ENCODE data around the gene RBM12.
A peak's percentile ranks its signal among the peaks of the same experiment; 100 is the strongest.

RBM12 gene

GRCh38 chr20:35621560-35621946 is 43.1 kb downstream of the RBM12 start:
- H3K4me3 ChIP-seq (ENCODE audit: control insufficient read depth, low read depth, low read length), result no peak overlapping the region
- no peak for DNase-seq (ENCODE audit: low read depth)
- no peak for TF ChIP-seq CTCF (IDR thresholded peaks at IDR 0.05; ENCODE audit: control insufficient read depth, insufficient read depth, low read depth, low read length, missing control alignments)

- no peak overlapping the region for H3K4me3 ChIP-seq (ENCODE audit: control insufficient read depth, low read depth, low read length)
- no peak for DNase-seq (ENCODE audit: low read depth)
- no peak for TF ChIP-seq CTCF (IDR thresholded peaks at IDR 0.05; ENCODE audit: control insufficient read depth, insufficient read depth, low read depth, low read length, missing control alignments)
These were observed 43.7 kb downstream of the RBM12 start for GRCh38 chr20:35620818-35621559.

GRCh38 chr20:35619196-35620095 is 45.3 kb downstream of the RBM12 start:
- DNase-seq (ENCODE audit: low read depth), result peak; percentile 21
- peak overlapping the region; percentile 61 for H3K4me3 ChIP-seq (ENCODE audit: control insufficient read depth, low read depth, low read length)

GRCh38 chr20:35618263-35619131 is 46.2 kb downstream of the RBM12 start:
- DNase-seq (ENCODE audit: low read depth), result no peak
- H3K4me3 ChIP-seq (ENCODE audit: control insufficient read depth, low read depth, low read length), result peak overlapping the region; percentile 61
- TF ChIP-seq CTCF (IDR thresholded peaks at IDR 0.05; ENCODE audit: control insufficient read depth, insufficient read depth, low read depth, low read length, missing control alignments), result no peak

More at GRCh38 chr20:35619196-35620095, 45.3 kb downstream of the RBM12 start:
- TF ChIP-seq CTCF (IDR thresholded peaks at IDR 0.05; ENCODE audit: control insufficient read depth, insufficient read depth, low read depth, low read length, missing control alignments), result peak; percentile 45

- TF ChIP-seq CTCF (IDR thresholded peaks at IDR 0.05; ENCODE audit: control insufficient read depth, insufficient read depth, low read depth, low read length, missing control alignments), result peak; percentile 29
- DNase-seq (ENCODE audit: low read depth), result peak; percentile 13
- H3K4me3 ChIP-seq (ENCODE audit: control insufficient read depth, low read depth, low read length), result peak overlapping the region; percentile 61
These were observed 47.1 kb downstream of the RBM12 start for GRCh38 chr20:35617397-35618262.

Data from AG09309 (cell line).